Astrocyte of the cerebellum (primary cell): ENCODE results near the gene TIAM1.

ENCODE experiments used
- DNase-seq: peaks from one replicate; pipeline ENCODE4 v3.0.0-alpha.2; 2011; ENCODE audit warnings: low read depth
- H3K4me3 ChIP-seq: 2 replicates; pipeline ENCODE4 v1.5.1; 2011; ENCODE audit warnings: mild to moderate bottlenecking, low read depth, low read length, moderate library complexity
- CTCF ChIP-seq: IDR thresholded peaks from 2 replicates; pipeline ENCODE4 v1.5.1; 2012; ENCODE audit warnings: low read length, low read depth, moderate library complexity, mild to moderate bottlenecking; ENCODE audit errors: missing control alignments
- in situ Hi-C: cut with HindIII; loops from 2 replicates; pipeline ENCODE4 v1.10.0; 2017; ENCODE audit warnings: low sequenced_read_pairs

Gene TIAM1

GRCh38 chr21:31252611-31253010, 91.5 kb downstream of the TIAM1 start:
- in situ Hi-C loops: no loop called here
- no peak for DNase-seq
- TF ChIP-seq CTCF: no peak
- no peak overlapping the region for H3K4me3 ChIP-seq

DNA sequence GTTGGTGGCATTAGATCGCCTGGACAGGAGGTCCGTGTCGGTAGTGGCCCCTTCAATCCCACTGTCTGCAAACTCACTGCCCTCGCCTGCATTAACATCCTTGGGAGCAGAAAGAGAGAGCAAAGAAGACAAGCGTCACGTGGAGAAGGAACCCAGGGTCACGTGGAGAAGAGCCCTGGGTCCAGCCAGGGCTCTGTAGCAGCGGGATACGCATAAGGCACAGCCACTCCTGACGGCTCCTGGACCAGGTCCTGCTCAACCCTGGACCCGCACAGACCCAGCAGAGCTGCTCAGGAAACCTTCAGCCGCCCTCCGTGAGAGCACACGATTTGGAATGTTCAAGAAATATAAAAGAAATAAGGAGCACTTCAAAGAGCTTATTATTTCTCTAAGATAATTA, 92.0 kb downstream of the TIAM1 start:
- in situ Hi-C loops: no loop called here
- no peak for TF ChIP-seq CTCF
- no peak overlapping the region for H3K4me3 ChIP-seq
- DNase-seq: no peak

DNA sequence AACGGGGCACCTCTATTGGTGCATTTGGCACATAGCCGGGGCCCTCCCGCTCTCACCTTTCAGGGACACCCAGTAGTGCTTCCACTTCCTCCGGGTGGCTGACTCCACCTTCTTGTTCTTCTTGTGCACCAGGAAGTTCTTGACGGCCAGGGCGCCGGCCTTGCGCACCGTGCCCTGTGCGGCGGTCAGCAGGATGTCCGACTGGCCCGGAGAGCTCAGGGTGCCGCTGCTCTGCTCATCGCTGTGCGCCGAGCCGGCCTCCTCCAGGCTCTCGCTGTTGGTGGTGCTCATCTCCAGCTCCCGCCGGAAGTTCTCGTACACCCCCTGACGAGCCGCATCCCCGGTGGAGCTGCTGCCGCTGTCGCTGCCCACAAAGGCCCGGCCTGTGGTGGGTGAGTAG, 92.4 kb downstream of the TIAM1 start:
- no peak for TF ChIP-seq CTCF
- in situ Hi-C loops: no loop called here
- DNase-seq: no peak
- no peak overlapping the region for H3K4me3 ChIP-seq

GRCh38 chr21:31248598-31248997, 95.5 kb downstream of the TIAM1 start:
- DNase-seq: no peak
- H3K4me3 ChIP-seq: no peak overlapping the region
- in situ Hi-C loops: no loop called here
- no peak for TF ChIP-seq CTCF

DNA sequence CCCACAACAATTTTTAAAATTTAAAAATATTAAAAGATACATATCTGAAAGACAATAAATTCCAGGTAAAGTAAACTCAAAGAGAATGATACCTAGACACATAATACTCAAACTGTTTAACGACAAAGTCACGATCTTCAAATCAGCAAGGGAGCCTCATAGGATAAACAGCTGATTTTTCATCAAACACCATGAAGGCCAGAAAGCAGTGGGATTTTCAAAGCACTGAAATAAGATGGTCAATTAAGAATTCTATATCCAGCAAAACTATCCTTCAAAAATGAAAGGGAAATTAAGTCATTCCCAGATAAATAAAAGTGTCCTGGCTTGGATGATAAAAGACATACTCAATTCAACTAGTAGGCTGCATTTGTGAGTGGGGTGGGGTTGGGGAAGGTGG, 100.5 kb downstream of the TIAM1 start:
- in situ Hi-C loops: no loop called here
- H3K4me3 ChIP-seq: no peak overlapping the region
- no peak for DNase-seq
- TF ChIP-seq CTCF: no peak

GRCh38 chr21:31236528-31236927, 107.5 kb downstream of the TIAM1 start:
- no peak for TF ChIP-seq CTCF
- in situ Hi-C loops: no loop called here
- DNase-seq: peak; percentile 90
- H3K4me3 ChIP-seq: no peak overlapping the region
